ENCODE measurements around the gene TMEM263.
"Not testable (repeated sequence)": the region's sequence is repeated elsewhere in the genome, so short reads cannot be mapped to it uniquely, and the experiment has no call there.

- TF ChIP-seq POLR2A (IDR thresholded peaks at IDR 0.05); CTCF (IDR thresholded peaks at IDR 0.05 in 8 of 11, conservative IDR thresholded peaks at IDR 0.05 in 3 of 11): not testable (repeated sequence)
These were observed 33.7 kb upstream of the TMEM263 start for GRCh38 chr12:106921976-106922375.

All from spleen (tissue), 7 donors.